Mucosa of gallbladder (tissue), 1 donor: ENCODE measurements around the gene CEACAM8. TPM values are rescaled to one million over a fixed set of nuclear protein-coding genes. Genes with fewer than 3 reads are reported as not detected.
A peak's percentile ranks its signal among the peaks of the same experiment; 100 is the strongest.
"Not testable (repeated sequence)": the region's sequence is repeated elsewhere in the genome, so short reads cannot be mapped to it uniquely, and the experiment has no call there.

ENCODE experiments used
- DNase-seq: peaks from one replicate; pipeline ENCODE4 v3.0.0-alpha.2; 2020; ENCODE audit warnings: low spot score
- total RNA-seq: library from RNA; stranded (reverse); gene quantifications from one replicate; pipeline ENCODE4 v1.2.1, GENCODE V29; 2021
- donor health status: DM: no; HTN: no; CAD: no.

The CEACAM8 gene
- total RNA-seq, 1 donor from 2014 or later = not detected

DNA sequence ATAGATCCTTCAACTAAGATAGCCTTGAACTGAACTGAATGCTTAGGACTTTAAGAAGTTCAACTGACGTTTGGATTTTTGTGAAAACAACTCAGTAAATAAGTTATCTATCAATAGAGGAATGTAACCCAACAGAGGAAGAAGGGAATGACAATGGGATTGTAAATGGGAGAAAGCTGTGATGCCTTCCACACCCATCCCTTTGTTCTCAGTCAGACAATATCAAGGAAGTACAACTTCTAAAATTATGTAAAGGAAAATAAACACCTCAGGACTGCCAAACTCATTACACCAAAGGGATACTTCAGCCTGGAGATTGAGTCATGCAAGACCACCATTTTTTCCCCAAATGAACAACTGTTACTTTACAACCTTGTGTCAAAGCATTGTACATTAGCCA is 21.1 kb downstream of the CEACAM8 start:
- DNase-seq = no peak

DNA sequence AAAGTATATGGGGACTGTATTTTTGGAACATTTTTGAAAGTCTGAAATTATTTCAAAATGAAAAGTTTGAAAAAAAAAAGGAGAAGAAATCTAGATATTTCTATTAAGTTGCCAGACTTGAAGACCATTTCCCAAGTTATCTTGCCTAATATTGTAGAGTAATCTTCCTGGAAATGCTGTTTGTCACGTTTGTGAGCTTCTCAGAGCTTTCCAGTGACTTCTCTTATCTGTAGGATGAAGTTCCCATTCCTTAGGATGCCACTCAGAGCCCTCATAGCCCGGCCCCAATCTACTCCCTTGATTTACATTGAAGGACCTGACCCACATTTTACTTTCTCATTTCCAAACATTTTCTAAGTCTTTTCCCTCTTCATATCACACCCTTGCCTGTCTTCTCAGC is 23.6 kb downstream of the CEACAM8 start:
- no peak for DNase-seq

DNA sequence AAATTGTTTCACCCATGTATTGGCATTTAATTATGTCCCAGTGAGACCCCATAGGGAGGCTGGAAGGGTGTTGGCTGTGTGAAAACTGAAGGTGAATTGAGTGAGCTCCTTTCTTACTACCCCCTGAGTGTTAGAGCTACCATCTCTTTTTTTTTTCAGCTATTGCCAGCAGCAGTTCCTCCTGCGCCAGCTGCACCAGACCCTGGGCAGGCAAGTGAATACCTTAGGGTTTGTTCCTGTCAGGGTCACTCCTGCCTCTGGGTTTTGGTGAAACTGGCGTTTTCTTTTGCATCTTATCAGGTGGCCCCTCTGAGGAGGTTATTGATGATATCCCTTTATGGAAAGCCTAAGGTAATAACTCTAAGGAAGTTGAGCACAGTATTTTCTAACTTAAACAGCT is 25.5 kb downstream of the CEACAM8 start:
- DNase-seq = no peak

DNA sequence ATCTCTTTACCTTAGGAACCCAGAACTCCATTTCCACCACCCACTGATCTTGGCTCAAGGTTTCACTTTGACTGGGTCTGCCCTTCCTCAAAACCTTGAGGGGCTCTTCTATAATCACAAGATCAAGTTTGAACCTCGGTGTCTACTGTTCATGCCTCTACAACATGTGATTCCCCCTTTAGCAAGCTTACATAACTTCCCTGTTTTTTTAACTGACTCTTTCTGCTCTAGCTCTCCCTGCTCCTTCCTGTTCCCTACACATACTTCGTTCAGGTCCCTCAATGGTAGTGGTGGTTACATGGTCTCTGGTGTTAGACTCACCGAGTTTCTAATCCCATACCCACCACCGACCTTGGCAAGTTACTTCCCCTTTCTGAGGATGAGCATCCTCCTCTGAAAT is 26.7 kb downstream of the CEACAM8 start:
- no peak for DNase-seq

DNA sequence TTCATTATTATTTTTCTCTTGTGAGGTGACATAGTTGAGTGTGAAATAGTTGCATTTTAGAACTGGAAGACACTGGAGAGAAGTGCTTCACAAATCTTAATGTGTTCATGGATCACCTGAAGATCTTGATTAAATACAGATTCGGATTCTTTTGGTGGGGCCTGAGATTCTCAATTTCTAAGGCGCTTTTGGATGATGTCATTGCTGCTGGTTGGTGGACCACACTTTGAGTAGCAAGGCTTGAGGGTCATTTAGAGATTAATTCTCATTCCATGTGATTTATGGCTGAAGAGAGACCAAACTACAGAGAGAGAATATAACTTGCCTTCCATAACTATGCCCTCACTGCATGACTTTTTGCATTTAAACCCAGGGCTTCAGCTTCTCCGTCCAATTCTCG is 27.2 kb downstream of the CEACAM8 start:
- no peak for DNase-seq

DNA sequence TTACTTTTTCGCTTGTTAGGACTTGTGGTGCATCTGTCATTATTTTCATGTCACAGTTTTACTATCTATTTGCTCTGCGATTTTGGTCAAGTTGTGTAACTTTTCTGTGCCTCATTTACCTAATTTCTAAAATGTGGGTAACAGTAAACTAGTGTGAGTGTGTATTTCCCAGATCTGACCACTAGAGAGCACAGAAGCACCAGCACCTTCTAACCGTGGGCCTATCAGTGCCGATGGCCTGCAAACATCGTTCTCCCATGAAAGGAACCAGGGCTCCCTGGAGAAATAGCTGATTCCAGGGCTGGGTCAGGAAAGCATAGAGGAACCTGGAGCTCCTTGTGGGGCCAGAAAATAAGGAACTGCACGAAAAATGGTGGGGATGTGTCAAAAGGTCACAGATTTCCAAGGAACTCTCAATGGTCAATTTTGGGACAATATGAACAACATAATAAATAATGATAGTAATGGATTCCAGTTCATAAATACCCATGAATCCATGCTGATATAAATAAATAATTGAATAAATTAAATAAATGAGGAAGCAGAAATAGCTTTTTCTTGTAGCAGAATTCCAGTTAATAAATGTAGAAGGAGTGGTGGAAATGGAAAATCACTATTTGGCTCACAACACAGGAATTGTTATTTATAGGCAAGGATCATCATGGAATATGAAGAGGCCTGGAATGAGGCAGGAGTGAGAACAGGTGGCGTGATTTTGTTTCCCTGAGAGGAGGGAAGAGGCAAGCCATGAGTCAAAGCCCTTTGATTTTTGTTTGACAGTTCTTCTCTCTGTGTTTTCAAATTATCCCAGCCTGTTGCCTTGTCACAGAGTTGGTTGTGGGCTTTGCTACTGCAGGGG is 31.1 kb downstream of the CEACAM8 start:
- peak; percentile 44 for DNase-seq

DNA sequence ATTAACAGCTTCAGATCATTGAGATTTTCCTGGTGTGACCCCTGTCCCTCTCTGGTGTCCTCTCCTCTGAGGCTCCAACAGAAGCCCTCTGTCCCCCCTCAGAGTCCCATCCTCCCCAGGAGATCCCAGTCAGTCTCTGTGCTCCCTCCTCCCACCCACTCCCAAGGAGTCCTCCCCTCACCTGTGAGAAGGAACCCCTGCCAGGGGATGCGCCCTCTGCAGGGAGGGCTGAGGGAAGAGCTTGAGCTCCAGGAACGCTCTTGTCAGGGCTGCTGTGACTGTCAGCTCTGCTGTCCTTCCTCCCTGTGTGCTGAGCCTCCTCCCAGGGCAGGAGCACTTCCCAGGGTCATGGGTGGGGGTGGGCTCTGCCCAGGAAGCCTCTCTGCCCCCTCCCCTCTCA is 33.2 kb downstream of the CEACAM8 start:
- DNase-seq = no peak

DNA sequence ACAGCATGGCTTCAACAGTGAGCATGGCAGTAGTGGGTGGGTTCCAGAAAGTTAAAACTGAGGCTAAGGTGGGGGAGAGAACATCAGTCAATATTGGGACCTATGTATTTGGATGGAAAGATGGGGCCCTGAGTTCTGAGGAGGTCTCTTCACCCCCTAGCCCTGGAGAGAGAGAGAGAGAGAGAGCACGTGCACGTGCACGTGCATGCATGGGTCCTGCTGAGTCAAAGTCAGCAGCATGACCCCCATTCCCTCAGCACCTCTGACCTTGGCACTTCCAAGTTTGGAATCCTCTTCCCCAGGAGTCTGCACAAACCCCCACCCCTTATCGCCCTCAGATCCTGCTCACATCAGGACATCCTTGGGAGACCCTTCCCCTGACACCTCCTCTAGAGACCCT is 34.0 kb downstream of the CEACAM8 start:
- no peak for DNase-seq

DNA sequence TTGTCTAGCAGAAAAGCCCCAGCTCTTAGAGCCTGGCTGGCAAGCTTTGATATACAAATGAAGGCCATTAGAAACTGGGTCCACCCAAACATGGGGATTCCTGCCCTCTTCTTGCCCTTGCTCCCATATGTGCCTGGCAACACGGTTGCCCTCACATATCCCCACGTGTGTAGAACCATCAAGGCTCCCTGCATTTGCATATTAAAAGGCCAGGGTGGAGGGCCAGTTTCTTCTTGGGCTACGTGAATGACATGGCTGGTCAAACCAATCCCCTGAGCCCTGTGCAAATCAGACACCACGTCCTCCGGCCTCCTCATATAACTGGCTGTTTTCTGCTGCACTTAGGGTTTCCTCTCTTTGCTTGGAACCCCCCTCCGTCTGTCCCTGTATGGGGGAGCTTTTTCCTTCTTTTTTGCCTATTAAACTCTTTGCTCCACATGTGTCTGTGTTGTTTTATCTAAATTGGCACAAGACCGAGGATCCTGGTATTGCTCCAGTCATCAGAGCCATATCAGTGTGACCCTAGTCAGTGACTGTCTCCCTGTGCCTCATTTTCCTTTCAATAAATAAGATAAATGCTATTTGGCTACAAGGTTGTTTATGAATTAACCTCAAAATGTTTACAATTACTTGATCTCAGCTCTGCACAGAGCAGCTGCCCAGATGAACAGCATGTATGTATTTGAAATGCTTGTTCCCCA is 36.1 kb downstream of the CEACAM8 start:
- DNase-seq = no peak

DNA sequence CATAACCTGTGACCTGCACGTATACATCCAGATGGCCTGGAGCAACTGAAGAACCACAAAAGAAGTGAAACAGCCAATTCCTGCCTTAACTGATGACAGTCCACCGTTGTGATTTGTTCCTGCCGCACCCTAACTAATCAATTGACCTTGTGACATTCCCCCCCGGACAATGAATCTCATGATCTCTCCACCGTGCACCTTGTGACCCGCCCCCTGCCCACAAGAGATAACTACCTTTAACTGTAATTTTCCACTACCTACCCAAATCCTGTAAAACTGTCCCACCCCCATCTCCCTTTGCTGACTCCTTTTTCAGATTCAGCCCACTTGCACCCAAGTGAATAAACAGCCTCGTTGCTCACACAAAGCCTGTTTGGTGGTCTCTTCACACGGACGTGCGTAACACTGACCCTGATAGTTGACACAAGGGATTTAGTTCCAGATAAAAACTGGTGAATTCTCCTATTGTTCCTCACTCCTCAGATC is 37.3 kb downstream of the CEACAM8 start:
- DNase-seq = not testable (repeated sequence)

DNA sequence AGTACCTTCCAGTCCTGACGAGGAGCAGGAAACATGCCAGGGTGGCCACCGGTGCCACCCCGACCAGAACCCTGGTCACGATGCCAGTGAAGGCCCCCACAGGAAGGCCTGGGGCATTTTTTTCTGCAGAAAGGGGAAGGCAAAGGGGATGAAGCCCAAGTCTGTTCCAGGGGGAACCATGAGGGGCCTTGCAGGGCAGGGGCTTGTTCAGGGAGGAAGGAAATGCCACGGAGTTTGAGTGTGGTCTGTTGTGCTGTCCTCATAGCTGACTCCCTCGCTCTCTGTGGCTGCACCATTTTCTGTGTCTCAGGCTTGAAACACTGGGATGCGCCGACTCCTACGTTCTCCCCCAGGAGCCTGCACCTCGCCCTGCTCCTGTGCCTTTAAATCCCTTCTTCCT is 38.9 kb downstream of the CEACAM8 start:
- no peak for DNase-seq

DNA sequence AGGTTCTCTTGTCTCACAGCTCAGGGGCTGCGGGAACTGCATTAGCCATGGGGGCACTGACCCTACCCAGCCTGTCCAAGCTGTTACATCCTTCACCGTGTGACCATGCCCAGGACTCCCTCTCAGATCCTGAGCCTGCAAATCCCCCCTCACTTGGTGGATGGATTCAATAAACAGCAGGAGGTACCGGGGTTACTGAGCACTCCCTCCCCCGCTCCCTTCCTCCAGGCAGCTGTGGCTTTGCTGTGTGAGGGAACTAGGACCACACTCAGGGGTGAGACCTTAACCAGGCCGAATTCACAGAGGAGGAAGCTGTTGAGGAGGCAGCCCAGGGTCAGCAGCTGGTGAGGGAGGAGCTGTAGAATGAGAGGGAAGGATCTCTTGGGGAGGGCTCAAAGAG is 39.4 kb downstream of the CEACAM8 start:
- DNase-seq = no peak

DNA sequence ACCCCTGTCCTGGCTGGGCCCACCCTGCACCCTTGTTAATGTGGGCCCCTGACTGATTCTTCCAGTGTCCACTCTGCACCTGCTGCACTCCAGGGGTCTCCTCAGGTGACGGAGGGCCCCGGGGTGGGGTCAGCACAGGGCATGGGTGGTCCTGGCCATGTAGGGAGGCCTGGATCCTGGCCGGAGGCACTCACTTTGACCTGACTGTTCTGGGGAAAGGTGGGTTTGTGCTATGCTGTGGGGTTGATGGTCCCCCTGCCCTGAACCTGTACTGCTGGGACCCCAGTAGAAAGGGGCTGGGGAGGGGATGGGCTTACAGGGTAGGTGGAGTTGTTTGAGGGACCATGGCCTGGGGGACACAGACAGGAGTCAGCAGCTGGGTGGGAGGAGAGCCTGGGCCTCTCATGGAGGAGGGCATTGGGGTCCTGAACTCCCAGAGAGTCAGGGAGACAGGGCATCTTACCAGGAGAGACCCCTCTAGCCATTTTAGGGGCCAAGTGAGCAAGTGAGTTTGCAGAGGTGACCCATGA is 40.6 kb downstream of the CEACAM8 start:
- DNase-seq = no peak

DNA sequence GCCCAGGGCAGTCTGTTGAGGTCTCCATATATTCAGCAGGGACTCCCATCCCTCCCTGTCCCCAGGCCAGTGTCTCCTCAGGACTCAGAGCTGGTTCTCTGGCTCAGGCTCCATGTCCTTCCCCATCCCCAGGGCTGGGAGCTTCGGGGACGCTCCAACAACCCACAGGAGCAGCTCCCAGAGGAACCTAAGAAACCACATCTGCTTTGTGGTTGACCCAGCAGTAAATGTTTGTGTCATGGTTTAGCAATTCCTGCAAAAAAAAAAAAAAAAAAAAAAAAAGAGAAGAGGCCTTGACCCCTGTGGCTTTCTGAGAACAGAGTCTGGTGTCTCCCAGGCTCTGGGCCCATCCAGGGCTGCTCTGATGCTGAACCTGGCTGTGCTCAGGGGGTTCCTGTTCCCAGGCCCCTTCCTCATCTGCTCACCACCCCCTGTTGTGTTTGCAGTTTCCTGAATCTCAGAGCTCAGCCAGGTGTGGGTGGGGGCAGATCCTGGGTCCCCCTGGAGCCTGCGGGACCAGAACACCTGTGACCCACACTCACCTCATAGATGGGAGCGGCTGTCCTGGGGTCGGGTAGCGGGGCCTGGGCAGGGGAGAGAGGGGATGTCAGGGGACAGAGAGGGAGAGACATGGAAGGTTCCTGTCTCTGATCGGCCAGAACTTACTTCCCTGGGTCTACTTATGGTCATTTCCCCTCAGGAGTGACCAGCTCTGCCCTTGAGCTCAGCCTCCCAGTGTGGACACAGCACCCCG is 41.3 kb downstream of the CEACAM8 start:
- no peak for DNase-seq

DNA sequence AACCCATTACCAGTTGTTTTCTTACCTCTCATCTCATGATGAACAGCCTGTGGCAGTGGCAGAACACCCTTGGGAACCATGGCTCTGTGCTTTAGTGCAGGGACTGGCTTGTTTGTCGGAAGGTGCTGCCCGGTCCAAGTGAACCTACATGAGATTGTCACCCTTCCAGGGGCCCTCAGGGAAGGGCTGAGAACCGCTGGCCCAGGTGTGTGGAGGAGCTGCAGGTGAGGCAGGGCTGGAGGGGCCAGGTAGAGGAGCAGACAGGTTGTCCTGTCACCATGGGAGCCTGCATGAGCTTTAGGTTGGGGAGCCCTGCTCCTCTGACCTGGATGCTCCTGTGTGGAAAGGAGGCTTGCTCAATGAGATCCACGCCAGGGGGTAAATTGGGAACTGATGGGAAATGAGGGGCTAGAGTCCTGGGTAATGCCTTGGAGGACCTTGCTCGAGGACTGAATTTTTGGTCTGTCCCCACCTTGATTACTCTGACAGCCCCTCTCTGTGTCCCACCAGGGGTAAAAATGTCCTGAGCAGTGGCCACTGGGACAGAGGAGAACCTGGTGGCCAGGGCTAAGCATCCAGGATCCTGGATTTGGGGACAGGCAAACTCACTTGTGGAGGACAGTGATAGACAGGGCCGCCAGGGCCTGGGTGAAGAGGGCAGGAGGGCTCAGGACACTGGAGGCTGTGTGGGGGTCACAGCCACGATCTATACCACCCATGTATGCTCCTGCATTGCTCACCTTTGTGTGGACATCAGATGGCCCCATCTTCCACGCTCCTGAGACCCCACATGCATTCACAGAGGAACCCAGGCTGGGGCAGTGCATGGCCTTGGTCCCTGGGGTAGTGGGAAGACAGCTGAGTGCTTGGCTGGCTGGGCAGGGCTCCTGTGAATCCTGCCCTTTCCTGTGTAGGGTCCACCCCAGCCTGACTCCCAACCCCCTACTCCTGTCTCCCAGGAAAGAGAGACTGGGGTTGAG is 42.3 kb downstream of the CEACAM8 start:
- DNase-seq = no peak

DNA sequence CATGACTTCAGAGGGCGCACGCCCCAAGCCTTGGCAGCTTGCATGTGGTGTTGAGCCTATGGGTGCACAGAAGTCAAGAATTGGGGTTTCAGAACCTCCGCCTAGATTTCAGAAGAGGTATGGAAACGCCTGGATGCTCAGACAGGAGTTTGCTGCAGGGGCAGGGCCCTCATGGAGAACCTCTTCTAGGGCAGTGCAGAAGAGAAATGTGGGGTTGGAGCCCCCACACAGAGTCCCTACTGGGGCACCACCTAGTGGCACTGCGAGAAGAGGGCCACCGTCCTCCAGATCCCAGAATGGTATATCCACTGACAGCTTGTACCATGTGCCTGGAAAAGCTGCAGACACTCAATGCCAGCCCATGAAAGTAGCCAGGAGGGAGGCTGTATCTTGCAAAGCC is 44.2 kb downstream of the CEACAM8 start:
- DNase-seq = not testable (repeated sequence)

DNA sequence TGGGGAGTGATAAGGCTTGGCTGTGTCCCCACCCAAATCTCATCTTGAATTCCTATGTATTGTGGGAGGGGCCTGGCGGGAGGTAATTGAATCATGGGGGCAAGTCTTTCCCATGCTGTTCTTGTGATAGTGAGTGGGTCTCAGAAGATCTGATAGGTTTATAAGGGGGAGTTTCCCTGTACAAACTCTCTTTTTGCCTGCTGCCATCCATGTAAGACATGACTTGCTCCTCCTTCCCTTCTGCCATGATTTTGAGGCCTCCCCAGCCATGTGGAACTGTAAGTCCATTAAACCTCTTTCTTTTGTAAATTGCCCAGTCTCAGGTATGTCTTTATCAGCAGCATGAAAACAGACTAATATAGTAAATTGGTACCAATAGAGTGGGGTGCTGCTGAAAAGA is 45.7 kb downstream of the CEACAM8 start:
- not testable (repeated sequence) for DNase-seq

DNA sequence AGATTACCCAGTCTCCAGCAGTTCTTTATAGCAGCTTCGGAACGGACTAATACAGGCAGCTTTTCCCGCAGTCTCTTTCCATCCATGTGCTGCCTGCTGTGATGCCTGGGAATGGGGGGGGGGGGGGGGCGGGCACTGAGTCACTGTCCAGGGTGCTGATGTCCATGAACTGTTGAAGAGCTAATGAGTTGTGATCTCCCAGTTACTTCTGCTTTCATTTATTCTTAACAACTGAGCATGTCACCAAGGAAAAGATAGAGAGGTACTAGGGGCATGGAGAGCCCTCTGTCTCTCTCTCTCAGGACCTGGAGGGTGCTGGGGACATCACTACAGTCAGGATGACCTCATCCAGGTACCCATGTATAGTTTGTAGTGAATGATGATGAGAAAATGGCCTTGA is 46.2 kb downstream of the CEACAM8 start:
- no peak for DNase-seq

DNA sequence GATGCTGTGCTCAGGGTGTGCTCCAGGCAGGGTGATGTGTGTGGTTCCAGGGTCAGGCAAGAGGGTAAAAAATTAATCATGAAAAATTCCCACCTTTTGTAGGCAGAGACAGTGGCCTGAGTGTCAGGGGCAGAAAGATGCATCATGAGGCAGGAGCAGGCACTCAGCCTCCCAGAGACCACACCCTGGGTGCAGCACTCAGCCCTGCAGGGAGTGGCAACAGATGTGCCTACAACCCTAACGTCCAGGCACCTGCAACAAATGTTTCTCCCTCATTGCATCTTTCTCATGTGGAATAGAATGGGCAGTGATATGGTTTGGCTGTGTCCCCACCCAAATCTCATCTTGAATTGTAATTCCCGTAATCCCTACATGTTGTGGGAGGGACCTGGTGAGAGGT is 46.8 kb downstream of the CEACAM8 start:
- DNase-seq = no peak

DNA sequence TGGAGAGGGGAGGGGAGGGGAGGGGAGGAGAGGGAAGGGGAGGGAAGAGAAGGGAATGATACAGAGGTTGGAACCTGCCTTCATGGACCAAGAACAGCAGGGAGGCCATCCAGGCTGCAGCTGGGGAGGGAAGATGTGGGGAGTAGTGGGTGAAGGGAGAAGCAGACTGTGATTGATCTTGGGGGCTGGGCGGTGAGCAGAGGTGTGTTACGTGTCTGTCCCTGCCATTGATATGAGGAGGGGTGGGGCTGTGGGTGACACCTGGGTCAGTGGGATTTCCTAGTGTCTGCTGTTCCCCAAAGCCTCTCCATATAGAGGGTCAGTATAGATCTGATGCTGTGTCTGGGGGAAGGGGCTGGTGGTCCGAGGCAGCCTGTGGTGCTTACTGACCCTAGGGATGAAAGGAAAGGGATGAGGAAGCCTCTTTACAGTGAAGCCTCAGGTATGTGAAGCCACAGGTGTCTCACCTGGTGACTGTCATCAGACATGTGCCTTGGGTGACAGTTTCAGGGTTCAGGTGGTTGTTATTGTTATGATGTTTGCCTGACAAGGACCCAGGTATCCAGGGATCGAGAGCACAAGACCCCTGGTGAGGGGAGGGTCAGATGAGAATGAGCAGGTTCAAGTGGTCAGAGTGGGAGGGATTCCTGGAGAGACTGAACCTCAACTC is 47.8 kb downstream of the CEACAM8 start:
- no peak for DNase-seq
